NCI-H128 (cell line): ENCODE data around the gene OS9.

Experiments
- DNase-seq: peaks from one replicate; lab custom pipeline; 2025; ENCODE audit not compliant: unreplicated experiment; lab: John Stamatoyannopoulos, UW

Gene OS9

DNA sequence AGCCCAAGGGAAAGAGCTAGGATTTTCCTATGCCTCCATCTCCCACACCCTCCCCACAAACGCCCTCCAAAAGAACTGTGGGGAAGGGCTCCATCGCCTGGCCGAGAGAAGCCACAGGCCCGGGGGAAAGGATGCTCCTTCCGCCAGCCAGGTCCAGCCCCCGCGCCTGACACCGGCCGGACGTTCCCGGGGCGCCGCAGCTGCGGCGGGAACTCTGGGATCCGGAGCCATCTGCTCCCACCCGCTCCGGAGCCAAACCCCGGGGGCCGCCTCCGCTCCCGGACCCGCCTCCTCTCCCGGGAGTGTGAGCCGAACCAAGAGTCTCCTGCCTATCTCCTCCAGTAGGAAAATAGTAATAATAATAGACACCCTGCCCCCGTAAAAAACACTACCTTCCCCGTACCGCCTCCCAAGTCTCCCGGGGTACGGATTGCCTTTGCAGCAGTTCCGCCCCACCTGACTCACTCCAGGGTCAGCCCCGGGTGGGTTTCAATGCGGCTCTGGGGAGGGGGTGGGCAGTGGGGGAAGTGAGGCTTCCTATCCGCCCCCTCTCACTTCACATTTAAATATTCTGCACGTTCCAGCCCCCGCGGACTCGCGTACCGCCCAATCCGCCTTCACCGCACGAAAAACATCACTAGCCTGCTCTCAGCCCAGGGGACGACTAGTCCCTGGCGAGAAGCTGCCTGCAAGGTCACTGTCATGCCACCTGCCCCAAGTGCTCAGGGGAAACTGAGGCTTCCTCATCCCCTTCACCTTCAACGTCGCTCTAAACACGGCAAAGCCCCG is 42.2 kb downstream of the OS9 start:
- DNase-seq, result no peak

- no peak for DNase-seq
Observed at GRCh38 chr12:57736741-57737466, 43.0 kb downstream of the OS9 start.

GRCh38 chr12:57737467-57738460 is 43.8 kb downstream of the OS9 start:
- DNase-seq, result no peak

DNA sequence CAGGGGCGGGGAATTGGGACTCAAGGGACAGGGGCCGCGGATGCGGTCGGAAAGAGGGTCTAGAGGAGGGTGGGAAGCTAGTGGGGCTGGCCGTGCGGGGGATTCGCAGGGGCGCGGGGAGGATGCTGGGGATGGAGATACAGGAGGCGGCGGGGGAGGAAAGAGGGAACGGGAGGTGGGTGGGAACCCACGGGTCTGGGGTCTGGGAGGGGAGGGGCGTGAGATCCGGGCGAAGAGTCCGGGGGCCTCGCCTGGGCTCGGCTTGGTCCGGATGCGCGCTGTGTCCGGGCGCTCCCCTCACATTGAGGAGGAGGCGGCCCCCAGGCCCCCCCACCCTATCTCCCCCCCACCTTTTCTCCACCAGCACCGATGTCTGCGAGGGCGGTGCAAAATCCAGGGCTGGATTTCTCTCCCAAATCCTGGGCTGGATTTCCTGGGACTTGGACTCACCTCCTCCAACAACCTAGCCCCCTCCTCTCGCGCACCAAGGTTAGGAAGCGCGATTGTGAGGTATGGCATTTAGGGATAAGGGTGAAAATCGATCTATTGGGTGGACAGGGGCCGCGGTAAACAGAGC is 44.8 kb downstream of the OS9 start, which contains the start of gene AGAP2:
AGAP2 (minus strand) TSS at position 82 of the 577 bp plus-strand sequence. CDS start 496 bp downstream, outside the sequence.
- no peak for DNase-seq

GRCh38 chr12:57739387-57739786 is 45.5 kb downstream of the OS9 start:
- no peak for DNase-seq

GRCh38 chr12:57739914-57740538 is 46.1 kb downstream of the OS9 start:
- no peak for DNase-seq

DNA sequence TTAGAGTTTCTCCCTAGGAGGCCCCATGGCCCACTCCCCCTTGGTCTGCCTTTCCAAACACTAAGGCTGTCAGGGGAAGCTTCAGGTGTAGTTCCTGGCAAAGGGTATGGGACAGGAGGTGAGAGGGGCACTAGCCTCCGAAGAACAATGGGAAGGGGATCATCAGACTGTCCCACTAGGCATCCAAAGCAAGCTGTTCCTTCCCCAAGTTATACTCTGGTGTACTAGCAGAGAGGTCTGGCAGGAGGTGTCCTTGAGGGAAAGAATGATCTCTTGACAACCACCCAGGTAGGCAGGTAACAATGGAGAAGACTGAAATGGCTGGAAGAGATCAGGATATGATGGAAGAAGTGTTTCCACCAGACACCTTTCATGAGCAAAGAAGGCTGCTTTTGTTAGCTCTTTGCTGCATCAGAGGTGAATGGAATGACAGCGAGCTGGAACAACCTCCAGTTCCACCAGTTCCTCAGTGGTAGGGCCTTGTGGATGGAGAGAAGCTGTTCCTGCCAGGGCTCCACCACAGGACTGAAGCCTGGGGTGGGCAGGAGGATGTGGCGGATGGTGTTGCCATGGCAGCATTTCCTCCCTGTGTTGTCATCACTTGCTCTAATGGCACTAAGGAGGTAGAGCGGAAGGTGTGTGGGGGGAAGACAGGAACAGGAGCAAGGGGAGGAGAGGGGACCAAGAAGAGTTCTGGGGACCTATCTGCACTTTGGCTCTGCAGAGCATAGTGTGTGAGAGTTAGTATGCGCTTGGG is 46.9 kb downstream of the OS9 start:
- DNase-seq, result no peak

- DNase-seq, result no peak
Observed at GRCh38 chr12:57741413-57741789, 47.5 kb downstream of the OS9 start.

DNA sequence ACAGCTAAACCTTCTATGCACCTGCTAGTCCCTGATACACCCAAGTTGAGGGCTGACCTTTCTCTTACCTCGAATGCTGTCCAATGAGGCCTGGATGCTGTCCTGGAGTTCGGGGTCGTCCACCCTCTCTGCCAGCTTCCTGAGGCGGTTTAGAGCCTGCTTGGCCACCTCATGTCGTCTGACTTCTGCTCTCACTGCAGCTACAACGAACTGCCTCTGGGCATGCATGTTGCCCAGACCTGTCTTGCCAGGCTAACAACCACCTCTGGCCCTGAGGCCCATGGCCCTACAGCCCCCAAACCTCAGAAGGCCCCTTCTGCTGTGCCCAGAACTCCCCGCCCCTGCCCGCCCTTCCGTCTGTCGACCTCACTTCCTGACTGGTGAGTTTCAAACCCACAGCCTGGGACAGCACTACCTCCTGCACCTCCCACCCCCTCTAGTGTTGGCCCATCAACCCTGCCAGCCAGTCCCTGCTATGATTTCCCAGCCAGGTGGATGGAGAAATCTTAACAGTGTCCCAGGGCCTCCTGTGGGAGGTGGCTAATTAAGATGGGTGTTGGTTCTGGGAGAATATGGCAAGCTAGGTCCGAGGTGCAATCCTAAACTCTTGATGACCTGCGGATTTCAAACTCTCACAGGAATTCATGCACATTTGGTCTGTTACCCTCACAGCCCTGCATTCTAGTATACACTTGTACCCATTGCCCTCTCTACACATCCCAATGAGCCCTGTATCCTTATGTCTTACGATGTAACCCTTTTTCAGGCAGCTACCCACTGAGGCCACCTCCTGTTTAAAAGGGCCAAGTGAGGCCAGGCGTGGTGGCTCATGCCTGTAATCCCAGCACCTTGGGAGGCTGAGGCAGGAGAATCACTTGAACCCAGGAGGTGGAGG is 48.2 kb downstream of the OS9 start:
- DNase-seq, result no peak

GRCh38 chr12:57743769-57744168 is 49.8 kb downstream of the OS9 start:
- DNase-seq, result no peak

DNA sequence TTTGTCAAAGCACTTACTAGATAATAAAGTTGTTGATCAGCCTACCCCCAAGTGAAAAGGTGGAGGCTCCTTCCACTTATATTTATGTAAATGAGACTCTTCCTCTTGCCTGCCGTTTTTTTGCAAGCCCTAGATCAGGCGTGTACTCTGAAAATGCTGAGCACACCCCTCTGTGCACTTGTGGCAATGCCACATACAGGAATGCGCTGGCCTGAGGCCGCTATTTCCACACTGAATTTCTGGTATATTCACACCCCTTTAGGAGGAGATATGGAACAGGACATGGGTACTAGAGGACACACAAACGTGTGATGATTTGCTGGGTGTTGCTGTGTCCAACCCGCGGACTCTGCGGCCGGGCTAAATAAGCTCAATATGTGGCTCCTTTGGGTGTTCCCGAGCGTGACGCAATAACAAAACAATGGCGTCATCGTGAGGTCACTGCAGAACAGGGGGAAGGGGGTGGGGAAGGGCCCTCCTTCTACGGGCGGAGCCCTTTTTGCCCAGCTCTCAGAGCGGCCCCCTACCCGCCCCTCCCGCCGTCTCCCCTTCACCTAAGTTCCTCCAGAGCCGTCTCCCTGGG is 50.4 kb downstream of the OS9 start:
- DNase-seq, result no peak

DNA sequence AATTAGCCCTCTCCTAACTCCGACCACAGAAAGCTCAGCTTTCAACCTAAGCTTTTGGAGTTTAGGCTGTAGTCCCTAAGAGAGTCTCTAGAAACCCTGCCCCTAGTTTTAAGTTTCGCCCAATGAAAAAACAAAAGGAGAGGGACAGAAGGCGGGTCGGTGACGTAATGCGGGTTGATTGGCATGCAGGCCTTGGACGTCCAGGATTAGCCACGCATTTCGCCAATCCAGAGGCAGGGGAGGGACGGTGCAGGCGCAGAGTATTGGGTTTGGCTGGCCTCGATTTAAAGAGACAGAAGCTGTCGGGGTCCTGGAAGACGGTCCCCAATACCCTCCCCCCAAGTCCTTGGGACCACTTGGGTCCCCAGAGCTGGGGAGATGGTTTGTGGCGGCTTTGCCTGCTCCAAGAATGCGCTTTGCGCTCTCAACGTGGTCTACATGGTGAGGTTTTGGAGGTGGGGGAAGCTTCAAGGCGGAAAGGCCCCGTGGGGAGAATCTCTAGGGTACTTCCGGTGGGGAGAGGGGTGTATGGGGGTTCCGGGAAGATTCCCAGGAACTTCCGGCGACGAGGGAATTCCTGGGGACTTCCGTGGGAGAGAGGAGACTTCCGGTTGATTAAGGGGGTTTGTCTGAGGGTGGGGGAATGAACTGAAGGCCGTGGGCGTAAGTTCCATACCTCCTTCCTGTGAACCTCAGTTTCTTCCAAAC is 51.0 kb downstream of the OS9 start, which contains the start of gene TSPAN31:
TSPAN31 (plus strand) TSS at position 263 of the 708 bp plus-strand sequence; CDS start at position 379, 116 bp downstream.
- peak; percentile 94 for DNase-seq

DNA sequence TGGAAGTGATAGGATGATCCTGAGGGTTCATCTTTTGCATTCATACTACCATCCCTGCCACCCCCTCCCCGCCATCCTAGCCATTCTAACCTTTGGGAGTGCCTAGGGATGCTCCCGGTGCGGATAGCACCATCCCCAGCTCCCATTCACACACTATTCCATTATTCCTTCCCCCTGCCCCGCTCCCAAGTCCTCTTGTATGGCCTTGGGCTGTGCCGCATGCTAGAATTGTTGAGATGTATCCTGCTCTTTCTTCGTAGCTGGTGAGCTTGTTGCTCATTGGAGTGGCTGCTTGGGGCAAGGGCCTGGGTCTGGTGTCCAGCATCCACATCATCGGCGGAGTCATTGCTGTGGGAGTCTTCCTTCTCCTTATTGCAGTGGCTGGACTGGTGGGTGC is 51.6 kb downstream of the OS9 start:
- DNase-seq, result no peak

- no peak for DNase-seq
Observed at GRCh38 chr12:57746025-57746424, 52.1 kb downstream of the OS9 start.

DNA sequence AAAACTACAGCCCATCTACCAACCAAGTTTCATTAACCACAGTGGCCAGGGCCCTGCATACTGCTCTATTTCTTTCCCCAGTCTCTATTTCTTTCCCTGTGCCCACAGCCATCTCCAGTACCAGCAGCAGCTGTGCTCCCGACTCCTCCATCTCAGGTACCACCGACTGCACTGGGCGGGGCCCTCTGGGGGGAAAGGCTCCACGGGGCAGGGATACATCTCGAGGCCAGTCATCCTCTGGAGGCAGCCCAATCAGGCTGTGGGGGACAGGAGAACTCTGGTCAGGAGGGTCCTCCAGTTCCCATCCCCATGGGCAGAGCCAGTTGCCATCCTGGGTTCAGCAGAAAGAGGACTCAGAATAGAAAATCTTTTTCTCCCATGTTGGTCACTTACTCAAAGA is 55.1 kb downstream of the OS9 start:
- DNase-seq, result no peak

- DNase-seq, result no peak
Observed at GRCh38 chr12:57750561-57751431, 56.9 kb downstream of the OS9 start.

DNA sequence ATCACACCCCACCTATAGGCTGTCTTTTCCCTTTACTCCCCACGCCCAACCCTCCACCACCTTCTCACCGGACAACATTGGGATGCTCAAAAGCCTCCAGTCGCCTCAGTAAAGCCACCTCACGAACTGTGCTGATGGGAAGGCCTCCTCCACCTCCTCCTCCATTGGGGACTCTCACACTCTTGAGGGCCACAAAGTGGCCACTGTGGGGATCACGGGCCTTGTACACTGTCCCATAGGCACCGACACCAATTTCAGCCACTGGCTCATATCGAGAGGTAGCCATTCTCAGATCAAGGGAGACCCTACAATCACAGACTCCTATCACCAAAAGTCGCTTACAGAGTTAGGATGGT is 57.5 kb downstream of the OS9 start:
- no peak for DNase-seq
